GM19395 (cell line): ENCODE data around the gene NR2F2.

ENCODE experiments used
- ATAC-seq: cut with Tn5 transposase; IDR thresholded peaks from one replicate; pipeline ENCODE4 v1.9.1; 2021; ENCODE audit warnings: mild to moderate bottlenecking, moderate library complexity; ENCODE audit not compliant: unreplicated experiment

Gene NR2F2

DNA sequence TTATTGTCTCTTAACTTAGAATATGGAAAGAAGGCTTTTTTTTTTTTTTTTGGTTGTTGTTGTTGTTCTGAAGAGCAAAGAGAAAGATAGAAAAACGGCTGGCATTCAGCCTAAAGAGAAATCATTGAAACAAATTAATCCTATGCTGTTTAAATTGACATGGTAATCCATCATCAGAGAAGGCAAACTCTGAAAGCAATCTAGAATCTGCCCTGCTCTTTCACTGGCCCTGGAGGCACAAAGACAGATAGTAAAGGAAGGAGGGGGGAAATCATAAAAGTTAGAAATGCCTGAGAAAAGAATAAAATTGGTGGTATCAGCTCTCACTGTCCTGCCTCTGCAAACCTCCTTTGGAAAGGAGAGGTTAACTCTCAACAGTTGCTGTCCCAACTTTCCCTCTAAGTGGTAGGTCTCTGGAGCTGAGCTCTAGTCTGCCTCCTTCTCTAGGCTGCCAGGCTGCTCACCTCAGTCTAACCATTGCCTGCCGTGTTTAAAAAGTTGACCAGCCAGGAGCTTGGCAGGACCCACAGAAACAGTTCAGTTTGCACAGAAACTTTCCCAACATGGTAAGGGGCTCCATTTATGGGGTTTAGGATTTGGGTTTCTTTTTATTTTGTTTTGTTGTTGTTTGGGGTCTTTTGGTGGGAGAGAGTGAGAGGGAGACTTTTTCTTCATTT, 13.4 kb upstream of the NR2F2 start:
- no peak for ATAC-seq

DNA sequence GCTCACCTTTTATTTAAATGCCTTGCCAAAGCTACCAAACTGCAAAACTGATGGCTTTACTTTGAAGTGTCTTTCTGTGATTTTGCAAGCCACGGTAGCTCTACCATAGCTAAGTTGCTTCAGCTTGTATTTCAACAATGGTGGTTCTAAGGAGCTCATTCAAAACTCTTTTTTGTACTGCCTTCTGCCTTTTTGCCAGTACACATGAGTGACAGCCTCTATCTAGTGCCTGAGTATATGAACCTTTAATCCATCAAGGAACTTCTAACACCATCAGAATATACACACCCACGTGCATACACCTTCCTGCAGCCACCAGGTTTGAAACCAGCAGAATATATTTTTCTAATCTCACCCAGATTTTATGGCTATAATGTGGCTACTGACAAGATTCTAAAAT, 10.4 kb upstream of the NR2F2 start:
- no peak for ATAC-seq

DNA sequence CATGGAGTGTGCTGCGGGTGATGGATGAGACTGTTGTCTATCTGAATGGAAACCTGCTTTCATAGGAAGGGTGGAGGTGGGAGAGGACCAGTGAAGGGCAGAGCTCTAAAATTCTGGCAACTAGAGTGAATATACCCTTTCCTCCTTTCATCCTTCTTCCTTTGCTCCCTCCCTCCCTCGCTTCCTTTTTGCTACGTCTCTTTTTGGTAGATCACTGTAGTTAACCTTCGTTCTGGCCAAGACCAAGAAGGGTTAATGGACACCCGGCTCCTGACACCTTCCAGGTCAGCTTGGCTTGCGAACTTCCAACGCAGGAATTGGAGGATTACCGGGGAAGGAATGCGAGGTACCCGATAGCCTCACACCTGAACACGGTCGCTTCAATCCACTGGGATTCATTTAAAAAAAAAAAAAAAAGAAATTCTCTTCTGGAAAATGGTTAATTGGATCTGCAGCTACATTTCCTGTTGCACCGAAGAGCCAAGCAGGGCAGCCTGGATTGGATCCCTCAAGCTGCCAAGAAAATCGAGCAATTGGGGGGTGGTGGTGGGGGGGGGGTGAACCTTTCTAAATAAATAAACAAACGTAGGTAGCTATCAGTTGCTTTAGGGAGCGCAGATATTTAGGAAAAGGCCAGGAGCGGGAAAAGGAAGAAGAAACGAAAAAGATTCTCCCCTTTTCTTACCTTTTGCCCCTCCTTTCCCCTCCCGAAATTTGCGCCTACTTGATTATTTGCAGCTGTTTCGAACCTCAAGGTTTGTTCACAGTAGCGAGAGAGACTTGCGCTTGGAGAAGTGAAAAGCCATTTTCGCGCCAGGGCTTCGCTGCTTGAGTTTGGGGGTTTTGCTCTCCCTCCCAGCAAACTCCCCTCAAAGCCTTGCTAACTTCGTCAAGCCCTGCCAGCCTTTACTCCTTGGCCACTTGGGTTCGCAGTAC, 9.5 kb upstream of the NR2F2 start:
- ATAC-seq = no peak

DNA sequence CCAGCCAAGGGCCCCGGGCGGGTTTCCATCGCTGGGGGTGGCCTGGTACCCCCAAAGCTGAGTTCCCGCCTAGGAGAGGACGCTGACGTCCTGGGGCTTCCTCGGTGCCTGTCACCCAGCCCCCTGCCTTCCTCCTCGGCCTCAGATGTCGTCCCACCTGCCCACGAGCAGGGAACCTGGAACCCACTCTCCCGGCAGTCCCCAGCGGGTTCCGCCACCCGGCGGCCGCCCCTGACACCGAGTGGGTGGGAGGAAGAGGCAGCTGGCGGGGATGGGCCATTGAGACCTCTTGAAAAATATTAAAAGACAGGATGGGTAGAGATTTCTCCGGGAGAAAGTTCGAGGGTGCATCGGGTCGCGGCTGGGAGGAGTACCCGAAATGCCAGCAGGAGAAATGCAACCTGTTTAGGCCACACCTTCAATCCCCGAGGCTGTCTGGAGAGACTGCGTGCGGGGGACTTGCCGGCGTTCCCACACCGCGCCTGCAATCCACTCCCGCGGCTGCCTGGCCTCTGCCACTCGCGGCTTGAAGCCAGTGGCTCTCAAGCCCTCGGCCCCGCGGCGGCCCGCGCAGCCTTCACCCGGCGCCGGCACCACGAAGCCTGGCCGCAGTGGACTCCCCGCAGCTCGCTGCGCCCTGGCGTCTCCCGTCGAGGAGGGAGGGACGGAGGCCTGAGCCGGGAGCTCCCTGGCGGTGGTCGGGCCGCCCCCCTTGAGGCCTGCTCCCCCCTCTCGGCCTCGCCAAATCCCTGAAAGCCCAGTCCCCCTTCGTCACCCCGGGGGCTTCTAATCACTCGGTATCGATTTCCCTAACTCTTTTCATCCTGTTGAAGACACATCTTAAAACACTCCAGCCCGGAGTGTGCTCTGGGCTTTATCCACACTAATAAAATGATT, 8.6 kb upstream of the NR2F2 start:
- ATAC-seq = no peak

DNA sequence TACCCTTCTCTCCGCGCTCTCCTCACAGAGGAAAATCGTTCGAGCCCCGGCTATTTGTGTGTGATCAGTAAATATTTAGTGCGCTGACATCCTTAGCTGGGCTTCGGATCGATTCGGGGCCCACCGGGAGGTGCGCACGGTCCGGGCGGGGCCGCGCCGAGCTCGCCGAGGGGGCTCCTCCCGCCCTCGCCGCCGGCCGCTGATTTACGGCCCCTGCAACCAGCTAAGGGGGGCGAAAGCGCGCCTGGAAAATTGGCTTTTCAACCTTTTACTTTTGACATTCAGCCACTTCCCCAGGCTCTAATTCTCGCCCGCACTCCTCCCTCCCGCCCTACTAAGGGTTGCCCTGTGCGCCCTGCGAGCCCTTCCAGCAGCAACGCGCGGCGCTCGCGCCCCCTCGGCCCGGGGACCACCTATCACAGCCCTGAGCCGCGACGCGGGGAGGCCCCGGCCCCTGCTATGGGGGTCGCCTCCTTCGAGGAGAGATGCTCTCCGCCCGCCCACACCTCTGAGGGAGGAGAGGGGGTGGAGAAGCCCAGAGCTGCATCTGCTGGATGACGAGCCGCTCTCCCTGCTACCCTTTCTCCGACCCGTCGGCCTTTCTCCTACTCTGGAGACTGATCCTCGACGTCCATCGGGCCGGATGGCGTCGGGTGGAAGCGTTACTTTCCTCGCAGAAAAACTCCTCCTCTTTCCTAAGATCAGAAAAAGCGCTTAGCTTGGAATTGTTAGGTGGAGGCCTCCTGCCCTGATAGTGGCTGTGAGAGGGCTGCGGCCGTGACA, 7.8 kb upstream of the NR2F2 start:
- ATAC-seq = no peak

DNA sequence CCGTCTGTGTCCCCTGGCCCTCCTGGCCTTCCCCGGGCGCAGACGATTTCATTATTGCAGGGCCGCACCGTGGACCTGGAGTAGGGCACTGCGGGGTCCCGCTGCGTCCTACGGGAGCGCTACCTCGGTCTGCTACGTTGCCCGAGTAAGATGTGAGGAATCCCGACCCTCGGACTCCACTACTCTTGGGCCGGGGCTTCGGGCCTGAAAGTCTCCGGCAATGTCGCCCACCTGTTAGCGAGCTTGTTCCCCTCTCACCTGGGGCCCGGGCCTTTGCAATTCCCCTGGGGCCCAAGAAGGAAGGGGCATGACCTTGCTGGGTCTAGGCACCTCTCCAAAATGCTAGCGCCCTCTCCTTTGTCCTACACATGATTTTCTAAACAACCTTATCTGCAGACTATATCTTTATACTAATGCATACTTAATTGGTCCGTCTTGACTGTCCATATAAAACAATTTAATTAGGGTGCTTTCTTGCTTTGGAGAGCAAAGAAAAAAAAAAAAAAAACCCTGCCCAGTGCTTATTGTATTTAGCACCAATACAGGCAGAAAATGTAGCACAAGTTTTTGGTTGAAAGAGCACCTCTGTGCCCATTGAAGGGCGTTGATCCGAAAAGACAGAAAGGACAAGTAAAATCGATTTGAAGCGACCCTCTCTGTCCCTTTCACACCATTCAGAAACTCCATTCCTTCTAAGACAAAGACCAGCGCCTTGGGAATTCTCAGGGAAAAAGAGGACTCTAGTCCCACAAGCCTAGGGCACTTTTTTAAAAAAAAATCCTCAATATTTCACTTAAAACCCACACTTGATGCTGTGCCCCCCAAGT, 7.0 kb upstream of the NR2F2 start:
- ATAC-seq = no peak

DNA sequence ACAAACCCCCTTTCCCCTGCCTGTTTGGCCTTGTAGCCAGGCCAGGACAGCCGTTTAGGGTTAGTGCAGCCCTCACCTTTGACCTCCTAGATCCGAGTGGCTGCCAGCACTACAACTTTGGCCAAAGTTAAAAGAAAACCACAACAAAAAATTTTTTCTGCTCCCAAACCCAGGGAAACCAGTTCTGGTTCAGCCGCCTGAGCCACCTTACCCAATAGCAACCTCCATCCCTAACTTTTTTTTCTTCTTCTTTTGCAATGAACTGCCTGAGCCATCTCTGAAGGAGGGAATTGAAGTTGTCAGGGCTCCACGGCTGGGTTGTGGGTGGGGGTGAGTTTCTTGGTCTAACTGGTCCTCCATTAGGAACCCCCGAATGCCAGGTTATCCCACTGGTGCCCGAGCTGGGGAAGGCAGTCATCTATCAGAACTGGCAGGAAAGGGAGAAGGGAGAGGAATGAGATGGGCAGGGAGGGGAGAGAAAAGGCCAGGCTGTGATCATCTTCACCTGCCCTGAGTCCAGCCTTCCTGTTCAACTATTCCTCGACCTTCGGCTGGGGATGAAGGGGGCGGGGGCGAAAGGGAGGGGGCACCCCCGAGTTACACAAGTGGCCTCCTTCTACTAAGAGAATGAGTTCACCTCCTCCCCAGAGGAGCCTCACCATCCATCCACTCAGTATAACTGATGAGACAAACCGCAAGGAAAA, 6.2 kb upstream of the NR2F2 start:
- ATAC-seq = no peak

DNA sequence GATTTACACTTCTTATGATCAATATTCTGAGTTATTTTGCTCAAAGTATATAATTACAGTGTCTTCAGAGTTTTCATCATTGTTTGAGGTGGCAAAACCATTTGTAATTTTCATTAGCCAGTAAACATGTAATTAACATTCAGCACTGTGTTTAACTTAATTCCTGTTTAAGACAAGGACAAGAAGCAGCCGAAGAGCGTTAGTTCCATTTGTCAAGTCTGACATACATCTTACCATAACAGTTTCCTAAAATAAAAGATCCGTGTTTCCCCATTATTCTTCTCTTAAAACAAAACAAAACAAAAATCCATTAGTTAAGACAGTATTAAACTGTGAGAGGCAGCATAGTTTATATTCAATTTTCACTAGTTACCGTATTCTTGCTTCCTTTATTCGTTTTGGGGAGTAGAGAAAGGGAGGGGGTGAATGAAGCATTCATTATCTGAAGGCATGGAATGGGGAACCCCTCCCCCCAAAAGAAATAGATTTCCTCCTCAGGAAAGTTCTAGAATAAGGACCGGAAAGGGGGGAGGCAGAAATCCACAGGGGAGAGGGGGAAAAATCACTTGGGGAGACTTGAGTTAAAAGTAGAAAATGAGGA, 5.5 kb upstream of the NR2F2 start:
- no peak for ATAC-seq

DNA sequence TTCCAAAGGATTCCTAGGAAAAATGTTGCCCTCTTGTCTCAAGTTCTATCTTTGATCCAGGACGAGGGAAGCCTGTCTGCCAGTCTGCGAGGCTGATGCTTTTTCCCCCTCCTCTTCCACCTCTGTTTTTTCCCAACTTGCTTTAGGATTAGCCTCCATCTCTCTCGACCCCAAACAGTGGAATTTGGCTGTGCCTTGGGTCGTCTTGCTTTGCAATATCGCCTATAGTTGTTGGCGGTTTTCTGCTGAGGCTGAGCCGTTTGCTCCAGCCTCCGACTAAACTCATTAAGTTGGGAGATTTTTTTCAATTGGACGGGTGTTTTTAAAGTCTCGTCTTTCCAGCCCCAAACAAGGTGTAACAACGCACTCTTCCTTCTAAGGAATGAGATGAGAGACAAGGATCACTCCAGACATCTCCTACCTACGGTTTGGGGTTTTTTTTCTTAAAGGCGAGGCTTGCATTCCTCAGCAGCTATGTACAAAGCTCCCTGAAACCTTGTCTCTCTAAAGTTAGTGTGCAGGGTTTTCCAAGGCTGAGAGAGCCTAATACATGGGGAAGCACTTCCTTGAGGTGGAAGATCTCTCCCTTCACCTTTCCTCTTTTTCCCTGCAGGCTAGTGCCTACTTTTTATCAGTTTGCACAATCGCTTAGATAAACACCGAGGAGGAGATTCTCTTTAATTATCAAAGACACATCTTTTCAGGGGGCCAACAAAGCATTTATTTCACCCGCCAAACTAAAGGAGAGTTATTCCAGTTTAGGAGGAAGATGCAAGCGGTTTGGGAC, 4.8 kb upstream of the NR2F2 start:
- no peak for ATAC-seq

DNA sequence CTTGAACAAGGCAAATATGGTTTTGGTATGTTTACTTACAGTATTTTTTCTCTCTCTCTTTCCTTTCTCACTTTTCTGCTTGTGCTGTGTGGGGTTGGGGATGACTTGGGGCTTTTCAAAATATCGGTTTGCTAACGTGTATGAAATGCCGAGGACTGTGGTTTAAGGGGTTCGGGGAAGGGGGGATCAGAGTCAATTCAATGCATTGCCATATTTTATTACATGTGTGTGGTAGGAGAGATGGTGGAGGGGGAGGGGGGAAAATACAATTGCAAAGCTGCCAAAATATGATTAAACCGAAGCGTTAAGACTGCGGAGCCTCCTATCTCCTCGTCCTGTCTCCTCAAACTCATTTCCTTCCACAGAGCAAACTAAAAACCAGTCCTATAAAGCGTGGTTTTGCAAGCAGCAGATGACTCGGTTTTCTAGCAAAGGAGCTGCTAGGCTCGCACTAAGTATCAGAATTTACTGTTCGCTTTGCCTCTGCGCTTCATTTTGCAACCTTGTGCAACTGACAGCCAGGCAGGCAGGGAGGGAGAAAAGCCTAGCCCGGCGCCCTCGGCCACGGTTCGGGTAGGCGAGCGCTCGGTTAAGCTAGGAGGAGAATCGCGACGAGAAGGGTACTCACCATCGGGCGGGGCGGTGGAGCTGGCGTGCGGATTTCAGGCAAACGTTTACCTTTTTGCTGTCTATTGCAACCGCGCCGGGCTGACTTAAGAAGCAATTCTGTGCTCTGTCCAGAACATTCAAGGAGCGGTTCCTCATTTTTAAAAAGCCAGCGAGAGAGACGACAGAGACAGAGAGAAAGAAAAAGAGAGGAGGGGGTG, 4.0 kb upstream of the NR2F2 start:
- ATAC-seq = no peak

DNA sequence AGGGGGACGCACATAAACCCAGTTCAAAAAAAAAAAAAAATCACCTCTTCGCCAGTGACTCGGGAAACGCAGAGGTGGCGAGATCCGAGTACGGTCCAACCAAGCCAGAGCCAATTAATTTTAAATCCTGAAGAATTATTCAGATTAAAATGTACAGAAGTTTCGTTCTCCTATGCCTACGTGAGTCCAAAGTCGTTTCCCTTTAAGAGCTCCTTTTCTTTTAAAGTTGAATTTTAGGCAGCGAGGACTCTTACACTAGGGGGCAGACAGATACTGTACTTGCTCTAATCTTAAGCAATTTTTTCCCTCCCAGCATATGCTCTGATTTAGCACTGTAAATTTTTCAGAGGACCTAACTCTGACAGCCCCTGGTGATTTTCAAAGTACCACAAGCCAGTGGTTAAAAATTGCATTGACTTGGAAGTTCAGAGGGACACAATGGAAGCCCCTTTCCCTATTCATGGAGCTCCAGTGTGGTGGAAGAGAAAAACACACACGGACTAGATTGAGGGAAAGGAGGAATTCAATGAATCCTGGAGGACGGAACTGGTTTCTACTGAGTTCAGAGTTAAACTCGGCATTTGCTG, 3.3 kb upstream of the NR2F2 start:
- peak; percentile 21 for ATAC-seq

DNA sequence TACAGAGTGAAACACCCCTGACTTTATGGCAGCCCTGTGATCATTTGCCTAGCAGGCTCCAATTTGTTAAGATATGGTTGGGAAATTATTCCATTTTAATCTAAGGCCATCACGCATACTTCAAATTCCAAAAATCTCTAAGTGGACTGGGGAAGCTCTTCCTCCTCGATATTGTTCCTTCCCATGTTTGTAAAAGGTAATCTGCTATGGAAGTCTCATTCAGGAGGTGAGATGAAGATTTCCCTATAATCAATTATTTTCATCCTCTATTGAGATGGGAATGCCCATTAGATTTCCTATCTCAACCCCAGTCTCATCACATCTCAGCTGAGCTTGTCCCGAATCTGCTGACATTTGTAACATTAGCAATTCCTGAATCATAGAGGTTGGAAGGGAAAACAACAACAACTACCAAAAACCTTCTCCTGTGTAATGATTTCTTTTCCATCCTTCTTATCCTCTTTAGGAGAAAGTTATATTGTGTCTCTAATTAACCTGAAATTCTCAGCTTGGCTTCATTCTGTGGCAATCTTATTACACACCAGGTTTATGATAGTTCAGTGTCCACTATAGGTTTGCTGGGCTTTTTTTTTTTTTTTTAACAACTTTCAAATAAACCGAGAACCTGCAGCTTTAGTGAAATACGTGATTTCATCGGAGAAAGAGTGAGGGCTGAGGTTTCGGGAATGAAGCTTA, 2.2 kb upstream of the NR2F2 start:
- no peak for ATAC-seq

DNA sequence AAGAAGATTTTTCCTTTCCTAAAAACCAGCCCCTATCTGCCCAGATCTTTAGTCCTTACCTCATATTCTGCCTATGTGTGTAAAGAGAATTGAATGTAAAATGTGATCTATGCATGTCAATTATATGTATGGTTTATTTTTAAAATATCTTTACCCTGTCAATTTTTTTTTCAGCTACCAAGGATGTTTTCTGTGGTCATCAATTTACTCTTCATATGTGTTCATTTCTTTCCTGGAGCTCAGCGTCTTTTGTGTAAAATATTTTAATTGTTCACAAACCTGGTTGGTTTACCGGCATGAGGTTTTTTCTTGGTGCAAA, 1.7 kb upstream of the NR2F2 start:
- ATAC-seq = no peak

DNA sequence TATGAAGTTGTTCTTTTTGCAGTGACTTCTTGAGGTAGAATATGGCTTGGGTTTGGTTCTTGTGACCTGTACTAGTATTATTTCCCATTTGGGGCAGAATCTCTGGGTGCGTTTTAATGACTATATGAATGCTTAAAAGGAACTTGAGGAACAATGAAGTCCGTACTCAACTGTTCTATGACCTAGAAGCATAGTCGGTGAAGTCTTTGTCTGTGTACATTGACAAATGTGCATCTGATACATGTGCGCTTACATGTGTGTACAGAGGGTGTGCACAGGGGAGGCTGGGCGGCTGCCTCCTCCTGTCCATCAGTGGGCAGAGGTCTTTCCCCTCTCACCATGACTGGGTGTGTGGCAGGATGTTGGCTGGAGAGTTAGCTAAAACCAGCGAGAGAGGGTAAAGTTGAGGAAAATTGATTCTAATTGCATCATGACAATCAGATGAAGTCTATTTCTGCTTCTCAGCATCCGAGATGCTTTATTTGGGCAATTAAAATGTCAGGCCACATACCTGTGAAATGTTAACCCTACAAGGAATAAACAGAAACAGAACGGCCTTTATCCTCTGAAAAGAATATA, 1.0 kb upstream of the NR2F2 start:
- no peak for ATAC-seq

DNA sequence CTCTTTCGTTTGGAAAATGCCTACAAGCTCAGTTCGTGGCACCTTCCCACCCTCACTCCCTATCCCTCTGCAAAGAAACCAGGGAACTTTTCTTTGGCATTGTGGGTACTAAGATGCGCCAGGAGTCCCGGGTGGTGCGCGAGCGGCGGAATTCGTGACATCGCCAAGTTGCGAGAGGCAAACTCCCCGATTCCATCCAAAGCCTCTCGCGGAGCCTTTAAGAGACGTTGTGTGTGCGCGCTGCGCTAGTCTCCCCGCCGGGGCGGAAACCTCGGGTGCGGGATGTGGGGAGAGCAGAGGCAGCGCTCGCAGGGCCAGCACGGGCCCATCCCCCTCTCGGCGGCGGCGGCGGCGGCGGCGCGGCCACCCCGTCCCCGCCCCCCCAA, 443 bp upstream of the NR2F2 start:
- ATAC-seq = peak; percentile 48
